ENCODE results near the gene ICA1L.
"Not testable (repeated sequence)": the region's sequence is repeated elsewhere in the genome, so short reads cannot be mapped to it uniquely, and the experiment has no call there.

Gene ICA1L

DNA sequence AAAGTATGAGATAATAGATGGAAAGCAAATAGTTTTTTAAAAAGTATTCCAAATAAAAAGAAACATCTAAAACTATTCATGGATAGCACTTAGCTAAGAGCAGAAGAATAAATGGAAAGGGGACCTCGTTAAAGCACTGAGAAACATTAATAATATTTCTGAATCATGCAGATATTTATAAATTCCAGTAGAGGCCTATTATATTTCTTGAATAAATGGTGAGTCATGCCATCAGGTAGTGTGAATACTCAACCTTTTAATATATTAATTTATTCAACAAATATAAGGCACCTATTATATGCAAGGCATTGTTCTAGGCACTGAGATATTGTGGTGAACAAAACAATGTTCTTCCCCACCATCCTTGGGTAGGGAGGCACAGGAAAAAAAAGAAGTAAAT is 53.8 kb downstream of the ICA1L start:
- H3K27ac ChIP-seq, result no peak overlapping the region
- TF ChIP-seq, protein P1, sequence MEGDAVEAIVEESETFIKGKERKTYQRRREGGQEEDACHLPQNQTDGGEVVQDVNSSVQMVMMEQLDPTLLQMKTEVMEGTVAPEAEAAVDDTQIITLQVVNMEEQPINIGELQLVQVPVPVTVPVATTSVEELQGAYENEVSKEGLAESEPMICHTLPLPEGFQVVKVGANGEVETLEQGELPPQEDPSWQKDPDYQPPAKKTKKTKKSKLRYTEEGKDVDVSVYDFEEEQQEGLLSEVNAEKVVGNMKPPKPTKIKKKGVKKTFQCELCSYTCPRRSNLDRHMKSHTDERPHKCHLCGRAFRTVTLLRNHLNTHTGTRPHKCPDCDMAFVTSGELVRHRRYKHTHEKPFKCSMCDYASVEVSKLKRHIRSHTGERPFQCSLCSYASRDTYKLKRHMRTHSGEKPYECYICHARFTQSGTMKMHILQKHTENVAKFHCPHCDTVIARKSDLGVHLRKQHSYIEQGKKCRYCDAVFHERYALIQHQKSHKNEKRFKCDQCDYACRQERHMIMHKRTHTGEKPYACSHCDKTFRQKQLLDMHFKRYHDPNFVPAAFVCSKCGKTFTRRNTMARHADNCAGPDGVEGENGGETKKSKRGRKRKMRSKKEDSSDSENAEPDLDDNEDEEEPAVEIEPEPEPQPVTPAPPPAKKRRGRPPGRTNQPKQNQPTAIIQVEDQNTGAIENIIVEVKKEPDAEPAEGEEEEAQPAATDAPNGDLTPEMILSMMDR (IDR thresholded peaks at IDR 0.05), result no peak
- TF ChIP-seq ZFX (IDR thresholded peaks at IDR 0.05; ENCODE audit: borderline replicate concordance), result no peak

DNA sequence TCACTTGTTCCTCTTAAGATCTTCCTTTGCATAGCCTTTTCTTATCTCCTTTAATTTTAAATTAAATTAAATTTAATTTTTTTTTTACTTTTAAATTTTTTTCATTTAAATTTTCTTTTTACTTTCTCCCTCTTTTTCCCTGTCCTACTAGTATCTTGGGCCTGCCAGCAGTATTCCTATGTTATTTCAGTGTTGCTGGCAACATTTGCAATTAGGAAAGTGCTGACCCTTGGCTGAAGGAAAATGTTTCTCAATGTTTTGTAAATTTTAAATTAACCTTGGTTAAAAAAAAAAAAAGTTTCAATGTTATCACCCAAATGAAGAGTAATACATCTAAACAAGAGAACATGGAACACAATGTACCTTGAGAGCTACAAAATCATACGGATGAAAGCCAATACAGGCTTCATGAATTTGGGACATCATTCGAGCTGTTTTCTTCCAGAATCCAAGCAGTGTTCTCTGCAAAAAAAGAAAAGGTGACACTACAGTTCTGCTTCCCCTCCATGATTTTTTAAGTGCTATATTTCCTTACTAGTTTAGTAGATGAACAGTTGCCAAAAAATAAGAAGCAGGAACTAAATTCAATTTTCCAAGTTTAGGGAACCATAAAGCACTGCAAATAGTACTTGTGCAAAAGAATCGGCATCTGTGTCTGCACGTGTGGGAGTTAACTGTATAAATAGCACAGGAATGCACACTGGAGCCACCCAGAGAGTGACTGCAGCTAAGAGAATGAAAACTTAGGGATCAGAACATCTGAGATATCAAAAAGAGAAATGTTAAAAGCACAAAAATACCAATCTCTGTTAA is 55.8 kb downstream of the ICA1L start:
- H3K27ac ChIP-seq, result no peak overlapping the region
- TF ChIP-seq, protein P1 (IDR thresholded peaks at IDR 0.05), result no peak
- no peak for TF ChIP-seq ZFX (IDR thresholded peaks at IDR 0.05; ENCODE audit: borderline replicate concordance)

DNA sequence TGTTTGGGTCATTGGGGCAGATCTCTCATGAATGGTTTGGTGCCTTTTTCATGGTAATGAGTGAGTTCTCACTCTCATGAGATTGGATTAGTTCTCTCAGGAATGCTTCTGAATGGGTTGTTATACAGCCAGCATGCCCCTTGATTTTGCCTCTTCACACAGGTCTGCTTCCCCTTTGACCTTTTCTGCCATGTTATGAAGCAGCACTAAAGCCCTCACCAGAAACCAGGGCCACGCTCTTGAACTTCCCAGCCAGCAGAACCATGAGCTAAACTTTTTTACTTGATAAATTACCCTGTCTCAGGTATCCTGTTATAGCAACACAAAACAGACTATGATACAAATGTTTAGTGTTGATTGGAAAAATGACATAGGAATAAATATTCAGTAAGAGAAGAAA is 57.3 kb downstream of the ICA1L start:
- TF ChIP-seq ZFX (IDR thresholded peaks at IDR 0.05; ENCODE audit: borderline replicate concordance), result no peak
- TF ChIP-seq, protein P1 (IDR thresholded peaks at IDR 0.05), result no peak
- H3K27ac ChIP-seq, result no peak overlapping the region

DNA sequence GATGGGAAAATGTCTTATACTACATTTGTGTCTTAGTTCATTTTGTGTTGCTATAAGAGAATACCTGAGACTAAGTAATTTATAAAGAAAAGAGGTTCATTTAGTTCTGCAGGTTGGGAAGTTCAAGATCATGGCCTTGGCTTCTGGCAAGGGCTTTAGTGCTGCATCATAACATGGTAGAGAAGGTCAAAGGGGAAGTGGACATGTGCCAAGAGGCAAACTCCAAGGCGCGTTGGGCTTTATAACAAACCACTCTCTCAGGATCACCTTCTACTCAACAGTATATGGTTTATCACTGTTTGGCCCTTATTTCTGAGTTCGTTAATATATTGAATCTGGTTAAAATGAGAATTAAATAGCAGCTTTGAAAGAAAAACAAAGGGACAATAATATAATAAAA is 58.2 kb downstream of the ICA1L start:
- no peak for TF ChIP-seq ZFX (IDR thresholded peaks at IDR 0.05; ENCODE audit: borderline replicate concordance)
- H3K27ac ChIP-seq, result no peak overlapping the region

DNA sequence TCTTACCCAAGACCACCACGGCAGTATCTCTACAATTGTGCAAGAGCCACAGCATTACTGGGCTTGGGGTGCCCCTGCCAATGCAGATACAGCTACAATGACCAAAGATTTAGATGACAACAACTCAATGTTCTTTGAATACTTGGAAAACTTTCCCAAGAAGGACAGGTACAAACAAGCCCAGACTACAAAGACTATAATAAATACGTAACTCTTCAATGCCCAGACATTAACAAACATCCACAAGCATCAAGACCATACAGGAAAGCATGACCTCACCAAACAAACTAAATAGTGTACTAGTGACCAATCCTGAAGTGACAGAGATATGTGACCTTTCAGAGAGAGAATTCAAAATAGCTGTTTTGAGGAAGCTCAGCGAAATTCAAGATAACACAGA is 62.8 kb downstream of the ICA1L start:
- H3K27ac ChIP-seq, result no peak overlapping the region
- TF ChIP-seq, protein P1 (IDR thresholded peaks at IDR 0.05), result no peak

DNA sequence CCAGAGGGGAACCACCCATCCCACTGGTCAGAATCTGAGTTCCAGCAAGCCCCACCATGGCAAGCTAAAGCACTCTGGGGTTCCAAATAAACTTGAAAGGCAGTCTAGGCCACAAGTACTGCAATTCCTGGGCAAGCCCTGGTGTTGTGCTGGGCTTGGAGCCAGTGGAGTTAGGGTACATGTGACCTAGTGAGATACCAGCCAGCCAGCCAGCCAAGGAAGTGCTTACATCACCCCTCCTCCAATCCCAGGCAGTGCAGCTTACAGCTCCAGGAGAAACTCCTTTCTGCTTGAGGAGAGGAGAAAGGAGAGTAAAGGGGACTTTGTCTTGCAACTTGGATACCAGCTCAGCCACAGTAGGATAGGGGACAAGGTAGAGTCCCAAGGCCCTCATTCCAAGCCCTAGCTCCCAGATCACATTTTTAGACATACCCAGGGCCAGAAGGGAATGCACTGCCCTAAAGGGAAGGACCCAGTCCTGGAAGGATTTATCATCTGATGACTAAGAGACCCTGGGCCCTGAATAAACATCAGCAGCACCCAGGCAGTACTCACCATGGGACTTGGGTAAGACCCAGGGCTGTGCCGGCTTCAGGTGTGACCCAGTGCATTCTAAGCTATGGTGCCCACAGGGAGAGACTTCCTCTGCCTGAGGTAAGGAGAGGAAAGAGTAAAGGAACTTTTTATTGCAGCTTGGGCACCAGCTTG is 64.0 kb downstream of the ICA1L start:
- H3K27ac ChIP-seq, result not testable (repeated sequence)

DNA sequence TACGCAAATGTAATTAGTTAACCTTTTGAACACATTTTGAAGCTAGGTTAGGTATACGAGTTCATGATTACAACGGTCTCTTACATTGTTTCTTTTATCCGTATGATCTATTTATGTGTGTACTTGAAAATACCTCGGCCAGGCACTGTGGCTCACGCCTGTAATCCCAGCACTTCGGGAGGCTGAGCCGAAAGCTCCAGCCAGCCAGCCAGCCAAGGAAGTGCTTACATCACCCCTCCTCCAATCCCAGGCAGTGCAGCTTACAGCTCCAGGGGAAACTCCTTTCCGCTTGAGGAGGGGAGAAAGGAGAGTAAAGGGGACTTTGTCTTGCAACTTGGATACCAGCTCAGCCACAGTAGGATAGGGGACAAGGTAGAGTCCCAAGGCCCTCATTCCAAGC is 65.7 kb downstream of the ICA1L start:
- H3K27ac ChIP-seq, result not testable (repeated sequence)

DNA sequence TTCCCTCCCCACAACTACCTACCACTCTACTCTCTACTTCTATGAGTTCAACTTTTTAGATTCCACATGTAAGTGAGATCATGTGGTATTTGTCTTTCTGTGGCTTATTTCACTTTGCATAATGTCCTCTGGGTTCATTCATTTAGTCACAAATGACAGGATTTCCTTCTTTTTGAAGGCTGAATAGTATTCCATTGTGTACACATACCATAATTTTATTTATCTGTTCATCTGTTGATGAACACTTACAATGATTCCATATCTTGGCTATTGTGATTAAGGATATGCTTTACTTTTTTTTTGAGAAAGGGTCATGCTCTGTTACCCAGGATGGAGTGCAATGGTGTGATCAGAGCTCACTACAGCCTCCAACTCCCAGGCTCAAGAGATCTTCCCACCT is 73.6 kb downstream of the ICA1L start:
- no peak for TF ChIP-seq ZFX (IDR thresholded peaks at IDR 0.05; ENCODE audit: borderline replicate concordance)
- TF ChIP-seq, protein P1 (IDR thresholded peaks at IDR 0.05), result no peak
- no peak overlapping the region for H3K27ac ChIP-seq

DNA sequence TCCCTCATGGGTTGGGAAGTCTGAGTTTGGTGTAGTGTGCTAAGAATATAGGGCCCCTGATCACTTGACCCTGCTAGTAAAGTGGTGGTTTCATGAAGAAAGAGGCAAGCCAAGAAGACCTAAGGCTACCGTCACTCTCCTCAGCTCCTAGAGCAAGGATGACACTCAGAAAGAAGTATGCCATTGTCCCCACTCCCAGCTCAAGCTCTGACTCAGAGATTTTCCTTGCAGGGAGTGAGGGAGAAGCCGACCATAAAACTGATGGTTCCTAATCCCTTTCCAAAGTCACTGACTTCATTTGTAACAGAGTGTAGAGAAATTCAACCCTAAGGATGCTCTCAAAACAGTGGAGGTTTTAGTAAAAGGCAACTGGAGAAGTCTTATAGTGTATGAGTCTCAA is 80.9 kb downstream of the ICA1L start:
- TF ChIP-seq, protein P1 (IDR thresholded peaks at IDR 0.05), result no peak
- no peak for TF ChIP-seq ZFX (IDR thresholded peaks at IDR 0.05; ENCODE audit: borderline replicate concordance)
- H3K27ac ChIP-seq, result no peak overlapping the region

Measured in 22Rv1 (cell line).